Measurements from ENCODE around the gene EEF1AKMT4. TPM values are rescaled to one million over a fixed set of nuclear protein-coding genes. Genes with fewer than 3 reads are reported as not detected.

EEF1AKMT4 gene
- total RNA-seq = 2.8 and 3.6 TPM in 2 replicates
- 7.5 TPM for polyA plus RNA-seq (2012)

DNA sequence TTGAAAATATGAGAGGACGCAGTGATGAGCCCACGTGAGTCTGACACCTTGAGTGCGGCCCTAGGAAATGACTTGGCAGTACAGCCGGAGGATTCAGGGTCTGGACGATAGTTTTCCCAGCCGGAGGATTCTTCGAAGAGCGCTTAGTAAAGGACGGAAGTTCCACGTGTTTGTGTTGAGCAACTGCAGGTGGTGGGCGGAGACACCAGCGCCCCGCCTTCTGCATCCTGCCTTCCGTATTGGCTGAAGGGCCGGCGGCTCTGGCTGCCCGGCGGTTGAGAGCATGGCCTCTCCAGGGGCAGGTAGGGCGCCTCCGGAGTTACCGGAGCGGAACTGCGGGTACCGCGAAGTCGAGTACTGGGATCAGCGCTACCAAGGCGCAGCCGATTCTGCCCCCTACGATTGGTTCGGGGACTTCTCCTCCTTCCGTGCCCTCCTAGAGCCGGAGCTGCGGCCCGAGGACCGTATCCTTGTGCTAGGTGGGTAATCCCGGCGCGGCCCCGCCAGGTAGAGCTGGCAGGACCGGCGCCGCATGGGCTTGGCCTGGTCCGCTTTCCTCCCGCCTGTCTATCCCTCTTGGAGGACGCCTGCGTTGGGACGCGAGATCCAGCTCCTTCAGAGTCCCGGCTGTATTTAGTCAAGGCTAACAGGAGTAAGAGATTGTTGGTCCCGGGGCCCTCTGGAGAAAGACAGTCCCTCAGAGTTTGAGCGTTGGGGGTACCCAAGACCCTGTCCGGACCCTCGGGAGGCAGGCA is at the start of gene EEF1AKMT4:
Gene EEF1AKMT4 (plus strand): TSS at position 261 of the 755 bp plus-strand sequence. CDS start 23 bp downstream, at position 284.
- DNase-seq (ENCODE audit: low read depth) = peak; percentile 97

DNA sequence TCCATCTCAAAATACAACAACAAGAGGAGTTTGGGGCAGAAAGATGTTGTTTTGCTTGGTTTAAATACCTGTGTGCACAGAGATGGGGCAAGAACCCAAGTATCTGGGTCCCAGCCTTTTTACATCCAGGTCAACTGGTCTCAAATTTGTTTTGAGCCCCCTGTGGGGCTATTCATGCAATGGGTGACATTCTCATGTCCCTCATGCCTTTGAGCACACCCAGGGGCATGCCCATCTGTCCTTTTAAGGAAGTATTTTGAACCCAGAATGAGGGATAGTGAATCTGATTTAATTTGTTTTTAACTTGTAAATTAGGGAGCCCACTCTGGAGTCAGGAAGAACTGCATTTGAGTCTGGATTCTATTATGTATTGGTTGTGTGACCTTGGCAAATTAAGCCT is 48.6 kb upstream of the EEF1AKMT4 start:
- no peak for DNase-seq (ENCODE audit: low read depth)

DNA sequence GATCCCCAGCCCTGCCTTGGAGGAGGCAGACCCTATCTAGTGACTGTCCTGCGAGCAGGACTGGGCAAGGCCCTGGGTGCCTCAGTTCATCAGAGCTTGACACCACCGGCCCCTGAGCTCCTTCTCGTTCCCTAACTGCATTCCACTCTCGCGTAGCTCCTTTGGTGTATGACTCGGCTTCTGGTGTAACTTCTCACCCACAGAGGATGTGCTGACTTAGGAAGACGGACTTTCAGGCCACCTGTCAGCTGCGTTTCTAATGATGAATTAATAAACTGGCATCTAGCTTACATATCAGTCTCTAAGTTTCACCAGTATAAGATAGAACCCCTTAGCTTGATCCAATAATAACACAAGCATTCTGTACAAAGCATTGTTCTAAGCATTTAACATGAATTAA is 45.9 kb upstream of the EEF1AKMT4 start:
- DNase-seq (ENCODE audit: low read depth) = peak; percentile 40

DNA sequence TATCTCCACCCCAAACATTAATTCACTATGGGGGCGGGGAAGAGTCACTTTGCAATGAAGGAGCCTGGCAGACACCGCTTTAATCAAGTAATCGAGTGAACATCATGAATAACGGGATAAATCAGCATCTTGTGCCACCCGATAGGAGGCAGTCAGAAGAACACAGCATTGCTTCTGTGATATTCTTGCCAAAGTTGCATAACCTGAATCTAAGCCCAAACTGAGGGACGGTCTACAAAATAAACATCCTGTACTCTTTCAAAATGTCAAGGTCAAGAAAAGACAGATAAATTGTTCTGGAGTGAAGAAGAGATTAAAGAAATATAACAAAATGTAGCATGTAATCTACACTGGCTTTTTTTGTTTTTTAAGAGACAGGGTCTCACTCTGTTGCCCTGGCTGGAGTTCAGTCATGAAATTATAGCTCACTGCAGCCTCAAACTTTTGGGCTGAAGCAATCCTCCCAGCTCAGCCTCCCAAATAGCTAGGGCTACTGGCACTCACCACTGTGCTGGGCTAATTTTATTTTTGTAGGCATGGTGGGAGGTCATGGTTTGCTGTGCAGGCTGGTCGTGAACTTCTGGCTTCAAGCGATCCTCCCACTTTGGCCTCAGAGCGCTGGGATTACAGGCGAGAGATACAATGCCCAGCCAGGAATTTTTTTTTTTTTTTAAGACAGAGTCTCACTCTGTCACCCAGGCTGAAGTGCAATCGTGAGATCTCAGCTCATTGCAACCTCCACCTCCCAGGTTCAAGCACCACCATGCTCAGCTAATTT is 40.1 kb upstream of the EEF1AKMT4 start:
- no peak for DNase-seq (ENCODE audit: low read depth)

DNA sequence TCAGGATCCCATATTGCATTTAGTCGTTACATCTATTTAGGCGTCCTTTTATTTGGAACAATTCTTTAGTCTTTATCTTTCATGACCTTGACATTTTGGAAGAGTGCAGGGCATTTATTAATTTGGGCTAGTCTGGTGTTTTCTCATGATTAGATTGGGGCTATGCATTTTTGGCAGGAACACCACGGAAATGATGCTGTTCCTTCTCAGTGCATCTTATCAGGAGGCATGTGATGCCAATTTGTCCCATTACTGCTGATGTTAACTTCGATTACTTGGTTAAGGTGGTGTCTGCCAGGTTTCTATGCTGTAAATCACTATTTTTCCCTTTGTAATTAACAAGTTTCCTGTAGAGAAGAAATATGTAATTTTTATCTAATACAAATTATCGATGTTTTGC is 38.2 kb upstream of the EEF1AKMT4 start:
- no peak for DNase-seq (ENCODE audit: low read depth)

DNA sequence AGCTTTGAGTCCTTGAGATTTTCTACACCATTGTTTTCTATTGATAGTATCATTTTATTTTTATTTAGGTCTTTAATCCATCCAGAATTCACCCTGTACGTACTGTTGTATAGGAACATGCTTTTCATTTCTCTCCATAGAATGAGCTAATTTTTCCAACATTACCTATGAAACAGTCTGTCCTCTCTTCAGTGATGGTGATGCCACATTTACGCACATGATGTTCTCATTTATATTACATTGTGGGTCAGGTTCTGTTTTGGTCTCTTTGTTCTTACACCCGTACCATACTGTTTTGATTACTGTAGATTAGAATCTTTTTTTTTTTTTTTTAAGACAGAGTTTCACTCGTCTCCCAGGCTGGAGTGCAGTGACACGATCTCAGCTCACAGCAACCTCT is 37.8 kb upstream of the EEF1AKMT4 start:
- DNase-seq (ENCODE audit: low read depth) = no peak

DNA sequence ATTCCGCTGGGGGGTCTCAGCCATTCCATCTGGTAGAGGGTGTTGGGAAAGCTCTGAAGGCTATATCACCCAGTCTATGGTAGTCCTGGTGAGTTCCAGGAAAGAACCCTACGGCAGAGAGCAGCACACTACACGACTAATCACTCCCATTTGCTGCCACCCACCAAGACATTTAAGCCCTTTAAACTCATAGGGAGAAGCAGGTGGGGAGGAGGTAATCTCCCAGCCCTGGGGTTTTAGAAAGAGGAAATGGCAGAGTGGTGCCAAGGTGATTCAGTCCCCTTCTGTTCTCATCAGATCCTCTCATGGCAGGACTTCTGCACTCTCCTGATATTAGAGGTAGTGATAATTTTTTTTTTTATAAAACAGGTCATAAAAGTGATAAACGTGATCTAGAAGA is 30.7 kb upstream of the EEF1AKMT4 start:
- DNase-seq (ENCODE audit: low read depth) = no peak

DNA sequence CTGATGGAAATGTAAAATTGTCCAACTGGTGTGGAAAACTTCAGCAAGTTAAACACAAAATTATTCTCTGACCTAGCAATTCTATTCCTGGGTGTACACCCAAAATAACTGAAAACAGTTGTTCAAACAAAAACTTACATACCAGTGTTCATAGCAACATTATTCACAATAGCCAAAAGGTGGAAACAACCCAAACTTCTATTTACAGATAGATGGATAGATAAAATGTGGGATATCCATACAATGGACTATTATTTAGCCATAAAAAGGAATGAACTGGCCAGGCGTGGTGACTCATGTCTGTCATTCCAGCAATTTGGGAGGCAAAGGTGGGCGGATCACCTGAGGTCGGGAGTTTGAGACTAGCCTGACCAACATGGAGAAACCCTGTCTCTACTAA is 27.0 kb upstream of the EEF1AKMT4 start:
- no peak for DNase-seq (ENCODE audit: low read depth)

DNA sequence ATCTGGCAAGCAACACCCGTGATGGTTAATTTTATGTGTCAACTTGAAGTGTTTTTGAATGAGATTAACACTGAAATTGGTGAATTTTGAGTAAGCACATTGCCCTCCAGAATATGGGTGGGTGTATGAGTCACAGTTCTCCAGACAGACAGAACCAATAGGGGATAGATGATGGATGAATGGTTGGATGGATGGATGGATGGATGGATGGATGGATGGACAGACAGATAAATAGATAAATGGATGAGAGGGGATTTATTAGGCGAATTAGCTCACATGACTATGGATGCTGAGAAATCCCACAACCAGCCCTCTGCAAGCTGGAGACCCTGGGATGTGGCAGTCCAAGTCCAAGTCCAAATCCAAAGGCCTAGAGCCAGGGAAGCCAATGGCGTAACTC is 25.5 kb upstream of the EEF1AKMT4 start:
- no peak for DNase-seq (ENCODE audit: low read depth)

DNA sequence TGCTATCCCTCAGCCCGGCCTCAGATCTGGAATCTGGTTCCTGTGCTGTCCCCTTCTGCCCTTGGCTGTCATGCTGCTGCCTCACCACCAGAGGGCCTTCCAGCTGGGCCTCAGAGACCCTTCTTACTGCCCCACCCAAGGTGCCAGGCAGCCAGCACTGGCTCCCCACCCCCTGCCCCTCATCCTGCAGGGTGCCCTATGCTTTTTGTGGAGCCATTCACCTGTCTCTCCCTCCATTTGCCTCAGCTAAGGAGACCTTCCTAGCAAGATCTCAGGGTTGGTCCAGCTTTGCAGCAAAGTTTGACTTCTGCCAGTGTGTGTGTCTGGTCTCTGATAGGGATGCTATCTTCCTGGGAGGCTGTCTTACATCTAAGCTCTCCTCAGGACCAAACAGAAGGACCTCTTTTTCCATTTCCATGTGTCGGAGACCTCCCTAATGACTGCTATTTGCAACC is 22.0 kb upstream of the EEF1AKMT4 start:
- peak; percentile 34 for DNase-seq (ENCODE audit: low read depth)

DNA sequence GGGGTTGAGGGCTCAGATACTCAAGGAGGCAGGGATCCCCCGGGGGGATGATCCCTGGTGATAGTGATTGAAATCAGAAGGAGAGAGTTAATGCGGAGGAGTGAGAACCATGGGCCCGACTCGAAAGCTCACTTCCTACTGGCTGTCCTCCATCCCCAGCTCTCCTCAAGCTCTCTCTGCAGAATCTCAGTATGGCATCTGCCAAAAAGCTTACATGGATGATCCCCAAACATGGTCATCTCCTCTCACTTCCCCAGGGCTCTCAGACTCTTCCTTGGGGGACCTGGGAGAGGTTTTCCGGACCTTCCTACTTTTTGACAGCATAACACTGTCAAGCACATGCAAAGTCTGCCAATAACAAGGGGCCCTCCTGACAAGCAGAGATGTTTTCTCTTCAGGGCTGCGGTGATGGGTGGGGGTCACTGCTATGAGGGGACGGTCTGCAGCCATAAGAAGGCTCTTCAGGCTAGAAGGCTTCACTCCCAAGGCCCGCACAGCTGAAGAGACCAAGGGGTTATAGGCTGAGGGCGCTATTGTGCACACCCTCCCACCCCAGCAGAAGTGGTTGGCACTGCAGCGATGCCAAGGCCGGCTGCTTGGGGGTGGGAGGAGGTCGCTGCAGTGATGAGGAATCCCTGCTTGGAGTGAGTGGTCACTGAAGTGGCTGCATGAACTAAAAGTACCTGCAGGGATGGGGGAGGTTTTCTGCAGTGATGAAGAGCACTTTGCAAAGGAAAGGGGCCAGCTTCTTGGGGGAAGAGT is 20.9 kb upstream of the EEF1AKMT4 start:
- DNase-seq (ENCODE audit: low read depth) = no peak

DNA sequence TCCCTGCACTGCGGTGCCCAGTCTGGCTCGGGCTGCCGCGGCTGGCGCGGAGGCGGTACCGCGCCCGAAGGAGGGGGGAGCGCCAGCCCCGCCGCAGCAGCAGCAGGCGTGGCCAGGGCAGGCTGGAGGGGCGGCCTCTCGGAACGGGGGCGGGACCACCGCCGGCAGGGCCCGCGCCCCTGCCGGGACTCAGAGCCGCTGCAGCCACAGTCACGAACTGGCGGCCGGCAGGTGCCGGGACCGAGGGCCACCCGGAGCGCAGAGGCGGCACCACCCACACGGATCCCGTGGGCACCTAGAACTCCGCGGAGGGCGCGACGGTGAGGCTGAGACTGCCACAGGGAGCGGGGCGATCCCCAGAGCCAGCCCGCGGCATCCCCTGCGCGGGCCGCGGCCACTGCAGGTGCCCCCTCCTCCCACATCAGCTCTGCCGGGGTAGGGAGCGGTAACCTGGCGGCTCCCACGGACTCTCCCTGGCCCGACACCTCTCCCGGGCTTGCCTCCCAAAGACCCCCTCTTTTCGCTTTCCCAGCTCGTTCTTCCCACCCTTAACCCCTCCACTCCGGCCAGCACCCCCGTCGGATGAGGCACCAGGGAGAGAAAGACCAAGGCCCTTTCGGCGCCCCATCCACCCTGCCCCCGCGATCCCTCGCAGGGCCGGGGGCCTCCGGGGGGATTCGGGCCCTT is 19.9 kb upstream of the EEF1AKMT4 start, which contains the start of gene VWA5B2:
Gene VWA5B2 (plus strand): TSS at position 192 of the 687 bp plus-strand sequence. CDS start 944 bp downstream, outside the sequence.
- peak; percentile 59 for DNase-seq (ENCODE audit: low read depth)

DNA sequence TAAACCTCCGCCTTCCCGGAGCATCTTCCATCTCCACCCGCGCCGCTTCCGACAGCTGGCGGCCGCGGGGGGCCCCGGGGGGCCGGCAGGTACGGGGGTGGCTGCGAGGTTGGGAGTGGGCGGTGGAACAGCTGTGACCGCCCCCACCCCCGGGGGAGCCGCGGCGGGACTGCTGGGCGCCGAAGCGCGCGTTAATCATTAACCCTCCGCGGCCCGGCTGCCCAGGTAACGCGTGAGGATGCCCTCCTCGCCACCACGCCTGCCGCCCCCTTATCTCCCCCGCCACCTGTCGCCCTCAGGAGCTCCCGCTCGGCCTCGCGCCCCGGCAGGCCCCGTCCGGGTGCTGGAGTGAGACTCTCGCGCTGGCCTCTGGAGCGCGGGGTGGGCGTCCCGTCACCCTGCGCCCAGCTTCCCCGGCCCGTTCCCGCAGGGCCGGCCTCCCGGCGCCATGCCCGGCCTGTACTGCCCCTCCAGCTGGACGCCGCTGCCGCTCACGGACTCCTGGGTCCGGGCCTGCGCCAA is 19.3 kb upstream of the EEF1AKMT4 start:
- no peak for DNase-seq (ENCODE audit: low read depth)

DNA sequence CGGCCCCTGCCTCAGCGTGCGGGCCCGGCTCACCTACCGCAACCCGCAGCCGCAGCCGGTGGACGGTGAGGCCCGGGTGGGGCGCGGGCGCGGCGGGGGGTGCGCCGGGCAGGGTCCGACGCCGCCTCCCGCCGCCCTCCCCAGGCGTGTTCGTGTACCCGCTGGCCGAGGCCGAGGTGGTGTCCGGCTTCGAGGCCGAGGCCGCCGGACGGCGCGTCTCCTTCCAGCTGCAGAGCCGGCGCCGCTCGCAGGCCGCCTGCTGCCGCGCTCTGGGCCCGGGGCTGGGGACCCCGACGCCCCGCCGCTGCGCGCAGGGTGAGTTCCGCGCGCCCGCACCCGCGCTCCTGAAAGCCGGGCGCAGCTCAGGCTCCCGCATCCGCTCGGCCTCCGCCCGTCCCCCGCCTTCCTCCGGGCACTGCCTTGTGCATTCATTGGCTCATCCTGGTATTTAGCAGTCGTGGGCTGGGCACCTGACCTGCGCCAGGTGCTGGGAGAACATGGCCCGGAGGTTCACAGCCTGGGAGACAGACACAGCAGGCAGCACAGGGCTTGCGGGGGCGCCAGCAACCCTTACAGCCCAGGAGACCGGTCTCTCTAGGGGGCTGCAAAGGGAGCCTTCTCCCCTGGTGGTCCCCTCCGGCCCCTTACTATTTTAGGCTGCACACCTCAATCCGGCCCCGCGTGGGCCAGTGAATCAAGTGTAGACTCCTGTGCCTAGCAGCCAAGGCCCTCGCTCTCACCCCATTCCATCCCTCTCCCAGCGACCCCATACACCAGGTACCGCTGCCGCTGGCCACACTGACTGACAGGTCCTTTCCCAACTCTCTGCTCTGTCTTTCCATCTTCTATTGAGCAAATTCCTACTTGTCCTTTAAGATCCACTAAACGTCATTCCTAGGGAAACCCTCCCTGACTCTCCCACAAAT is 18.6 kb upstream of the EEF1AKMT4 start:
- DNase-seq (ENCODE audit: low read depth) = no peak

DNA sequence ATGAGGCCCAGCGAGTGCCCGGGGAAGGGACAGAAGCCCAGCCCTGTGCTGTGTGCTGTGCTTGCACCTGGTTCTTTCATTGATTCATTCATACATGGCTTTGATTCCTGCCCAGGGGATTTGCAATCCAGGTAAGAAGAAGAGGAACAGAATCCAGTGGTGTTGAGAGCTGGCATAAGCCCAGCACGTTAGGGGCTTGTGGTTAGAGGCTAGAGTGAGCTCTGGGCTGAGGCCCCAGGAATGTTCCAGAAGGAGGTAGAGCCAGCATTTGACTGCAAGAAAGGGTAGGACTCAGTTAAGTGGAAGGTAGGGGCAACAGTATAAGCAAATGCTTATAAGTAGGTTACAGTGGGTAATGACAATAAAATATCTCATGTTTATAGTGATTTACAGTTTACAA is 17.8 kb upstream of the EEF1AKMT4 start:
- no peak for DNase-seq (ENCODE audit: low read depth)

DNA sequence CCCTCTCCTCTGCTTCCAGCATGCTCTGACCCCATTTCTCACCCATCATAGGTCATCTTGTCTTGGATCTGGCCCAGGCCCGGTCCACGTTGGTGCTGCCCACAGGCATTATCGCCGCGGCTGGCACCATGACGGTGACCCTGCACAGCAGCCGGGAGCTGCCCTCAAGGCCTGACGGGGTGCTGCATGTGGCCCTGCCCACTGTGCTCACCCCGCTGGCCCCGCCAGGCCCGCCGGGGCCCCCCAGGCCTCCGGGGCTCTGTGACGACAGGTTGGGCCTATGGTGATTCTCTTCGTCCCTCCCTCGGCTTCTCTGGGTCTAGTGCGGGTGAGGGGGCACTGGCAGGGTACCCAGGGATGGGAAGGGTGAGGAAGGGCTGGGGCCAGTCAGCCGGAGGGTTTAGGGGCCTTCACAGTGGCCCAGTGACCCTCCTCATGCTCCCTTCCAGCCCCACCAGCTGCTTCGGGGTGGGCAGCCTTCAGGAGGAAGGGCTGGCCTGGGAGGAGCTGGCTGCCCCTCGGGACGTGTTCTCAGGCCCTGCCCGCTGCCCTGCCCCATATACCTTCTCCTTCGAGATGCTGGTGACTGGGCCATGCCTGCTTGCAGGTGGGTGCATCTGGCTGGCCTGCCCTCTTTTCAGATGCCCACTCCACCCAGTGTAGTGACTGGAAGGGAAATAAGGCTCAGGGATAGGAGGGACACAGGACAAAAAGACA is 16.2 kb upstream of the EEF1AKMT4 start:
- no peak for DNase-seq (ENCODE audit: low read depth)

DNA sequence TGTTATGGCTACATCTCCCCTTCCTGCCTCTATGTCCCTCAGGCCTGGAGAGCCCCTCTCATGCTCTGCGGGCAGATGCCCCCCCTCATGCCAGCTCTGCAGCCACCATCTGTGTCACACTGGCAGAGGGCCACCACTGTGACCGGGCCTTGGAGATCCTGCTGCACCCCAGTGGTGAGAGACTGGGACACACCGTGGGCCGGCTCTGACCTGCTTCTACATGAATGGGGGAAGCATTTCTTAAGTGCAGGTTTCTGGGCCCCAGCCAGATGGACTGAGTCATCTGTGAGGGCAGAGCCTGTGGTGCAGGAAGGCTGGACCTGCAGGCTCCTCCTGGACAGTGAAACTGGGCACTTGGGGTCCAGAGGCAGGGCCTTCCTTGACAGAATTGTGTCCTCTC is 15.2 kb upstream of the EEF1AKMT4 start:
- peak; percentile 77 for DNase-seq (ENCODE audit: low read depth)

DNA sequence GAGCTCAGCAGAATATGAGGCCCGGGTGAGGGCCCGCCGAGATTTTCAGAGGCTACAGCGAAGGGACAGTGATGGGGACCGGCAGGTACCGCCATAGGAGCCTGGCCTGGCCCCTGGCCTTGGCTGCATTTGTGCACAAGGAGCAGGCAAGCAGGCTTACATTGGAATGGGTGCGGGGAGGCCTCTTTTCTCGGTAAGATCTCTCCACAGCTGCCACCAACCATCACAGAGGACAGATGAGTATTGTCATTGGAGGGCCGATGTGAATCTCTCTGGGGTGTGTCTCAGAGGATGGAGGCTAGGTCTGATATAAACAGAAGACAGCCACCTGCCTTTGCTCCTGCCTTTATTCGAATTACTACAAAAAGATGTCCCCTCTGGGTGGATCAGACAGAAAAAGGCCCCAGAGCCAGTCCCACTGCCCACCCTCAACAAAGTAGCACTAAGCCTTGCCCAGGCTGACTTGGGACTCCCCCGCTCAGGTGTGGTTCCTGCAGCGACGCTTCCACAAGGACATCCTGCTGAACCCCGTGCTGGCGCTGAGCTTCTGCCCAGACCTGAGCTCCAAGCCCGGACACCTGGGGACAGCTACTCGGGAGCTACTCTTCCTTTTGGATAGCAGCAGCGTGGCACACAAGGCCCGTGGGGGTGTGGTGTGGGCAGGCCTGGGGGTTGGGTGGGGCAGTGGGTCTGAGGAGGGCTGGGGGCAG is 14.6 kb upstream of the EEF1AKMT4 start:
- DNase-seq (ENCODE audit: low read depth) = peak; percentile 45
